SK-N-MC (cell line): Measurements from ENCODE around the gene CYTH3.

Experiments used
- EZH2 ChIP-seq: fragments of 200-600 bp; sonication (generic); IDR thresholded peaks from one replicate; pipeline ENCODE4 v1.6.1; 2017; ENCODE audit warnings: antibody characterized with exemption
- POLR2AphosphoS5 ChIP-seq: IDR thresholded peaks from 2 replicates; pipeline ENCODE4 v1.6.1; 2012; ENCODE audit warnings: mild to moderate bottlenecking, low read depth, low read length, borderline replicate concordance

- TF ChIP-seq EZH2 (no peak), POLR2AphosphoS5 (no peak)
Measured at GRCh38 chr7:6274743-6275142, 2.3 kb upstream of the CYTH3 start.
